Metanephros (tissue), 2 donors: ENCODE results near the gene DDX47. TPM values are rescaled to one million over a fixed set of nuclear protein-coding genes. Genes with fewer than 3 reads are reported as not detected.

Experiments used
- small RNA-seq: library from RNA; depleted of rRNA; stranded (forward); fragments of <200 nt; gene quantifications from one replicate; pipeline ENCODE3, GENCODE V24; 2014; ENCODE audit warnings: low replicate concordance
- total RNA-seq: library from RNA; depleted of rRNA; stranded (reverse); fragments of >200 nt; gene quantifications from one replicate; pipeline ENCODE4 v1.2.3, GENCODE V29; 2014

The DDX47 gene
- total RNA-seq: 57.6 TPM

DNA sequence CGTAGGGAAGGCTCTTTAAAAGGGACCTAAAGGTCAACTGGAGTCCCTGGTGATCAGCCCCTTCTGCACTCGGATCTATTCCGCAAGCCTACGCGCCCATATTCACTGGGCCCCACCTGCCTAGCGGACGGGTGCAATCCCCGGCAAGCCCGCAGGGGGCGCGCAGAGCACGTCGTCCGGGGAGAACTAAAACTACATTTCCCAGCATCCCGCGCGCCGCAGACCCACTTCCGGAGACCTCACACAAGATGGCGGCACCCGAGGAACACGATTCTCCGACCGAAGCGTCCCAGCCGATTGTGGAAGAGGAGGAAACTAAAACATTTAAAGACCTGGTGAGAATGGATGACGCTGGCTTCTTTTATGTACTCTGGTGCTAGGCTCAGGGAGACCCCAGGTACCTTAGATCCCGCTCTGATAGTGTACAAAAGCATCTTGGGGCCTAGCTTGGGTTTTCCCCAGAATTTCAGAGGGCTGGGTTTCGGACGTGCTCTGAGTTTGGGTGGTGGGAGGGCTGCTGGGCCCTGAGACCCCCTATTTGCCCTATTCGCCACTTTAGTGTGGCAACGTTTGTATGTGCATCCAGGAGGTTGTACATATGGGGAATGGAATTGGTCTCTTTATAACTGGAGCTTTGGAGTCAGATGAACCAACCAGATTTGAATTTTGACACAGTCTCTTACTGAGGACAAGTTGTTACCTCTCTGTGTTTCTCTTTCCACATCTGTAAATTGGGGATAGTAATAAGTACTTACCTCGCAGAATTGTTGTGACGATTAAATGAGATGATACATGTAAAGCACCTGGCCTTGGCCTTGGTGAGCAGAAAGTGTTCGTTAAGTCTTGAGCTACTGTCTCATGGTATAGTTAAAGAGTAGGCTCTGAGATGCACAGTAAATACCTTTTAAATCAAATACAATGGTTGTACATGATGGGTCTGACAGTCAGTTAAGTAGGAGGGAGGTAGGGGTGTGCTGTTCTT is at the start of gene DDX47:
Gene DDX47 (plus strand): TSS at position 227 of the 982 bp plus-strand sequence. CDS start 22 bp downstream, at position 249.

DNA sequence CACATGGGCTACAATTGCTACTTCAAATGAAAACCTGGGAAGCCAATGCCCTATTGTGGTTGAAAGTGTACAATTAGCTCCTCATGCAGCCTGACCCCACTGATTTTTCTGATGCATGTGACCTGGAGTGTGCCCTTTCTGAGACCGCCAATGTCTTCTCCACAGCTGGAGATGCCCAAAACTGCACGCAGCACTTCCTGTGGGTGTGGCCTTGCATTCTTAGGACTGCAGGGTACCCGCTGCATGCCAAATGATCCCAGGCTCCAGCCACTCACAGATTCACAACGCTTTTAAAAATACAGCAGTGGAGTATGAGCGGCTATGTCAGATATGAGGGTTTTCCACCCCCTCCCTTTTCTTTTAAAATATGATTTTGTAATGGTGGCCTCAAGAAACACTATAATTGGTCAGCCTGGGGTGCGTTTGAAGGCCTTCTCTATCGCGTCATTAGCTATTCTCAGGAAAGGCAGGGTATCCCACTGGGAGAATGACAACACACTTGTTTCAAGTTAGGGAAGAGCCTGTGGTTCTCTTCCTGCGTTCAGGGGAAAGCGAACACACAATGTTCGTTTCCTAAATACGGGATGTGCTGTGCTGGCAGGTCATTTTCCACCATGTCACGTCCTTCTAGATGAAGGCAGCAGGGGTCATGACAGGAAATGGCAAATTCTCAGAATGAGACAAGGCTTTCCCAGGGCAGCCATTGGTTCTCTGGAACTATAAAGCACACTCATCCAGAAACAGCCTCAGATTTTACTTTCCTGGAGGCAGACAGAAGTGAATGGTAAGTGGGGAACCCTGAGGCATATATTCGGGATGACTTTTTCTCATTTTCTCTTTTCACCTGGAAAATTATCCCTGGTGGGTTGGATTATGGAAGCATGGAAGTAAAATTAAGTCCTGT is 28.0 kb upstream of the DDX47 start, which contains the start of gene APOLD1:
Gene APOLD1 (plus strand): TSS at position 749 of the 904 bp plus-strand sequence. CDS start 33 bp downstream, at position 782.

Small RNAs within 50 kb of the gene (small RNA-seq; reads per million reads assigned to genes)
- gene AC007215.1 (not detected), gene MIR613 (not detected)

Other genes with a start within 250 kb of the DDX47 start
- gene CREBL2, start 201.5 kb upstream of the DDX47 start, total RNA-seq: 32.3 TPM
- 2.0 TPM for gene GPR19, start 117.2 kb upstream of the DDX47 start, total RNA-seq
- 78.0 TPM for gene CDKN1B, start 96.0 kb upstream of the DDX47 start, total RNA-seq
- gene APOLD1, start 27.7 kb upstream of the DDX47 start, total RNA-seq: 24.1 TPM
- 12.3 TPM for gene GPRC5A, start 78.2 kb downstream of the DDX47 start, total RNA-seq
- gene GPRC5D, start 138.8 kb downstream of the DDX47 start, total RNA-seq: not detected
- gene HEBP1, start 186.9 kb downstream of the DDX47 start, total RNA-seq: 30.1 TPM
- gene FAM234B, start 231.0 kb downstream of the DDX47 start, total RNA-seq: 11.1 TPM